ENCODE results near the gene CMIP.
A peak's percentile ranks its signal among the peaks of the same experiment; 100 is the strongest.
"Not testable (repeated sequence)": the region's sequence is repeated elsewhere in the genome, so short reads cannot be mapped to it uniquely, and the experiment has no call there.

The CMIP gene

DNA sequence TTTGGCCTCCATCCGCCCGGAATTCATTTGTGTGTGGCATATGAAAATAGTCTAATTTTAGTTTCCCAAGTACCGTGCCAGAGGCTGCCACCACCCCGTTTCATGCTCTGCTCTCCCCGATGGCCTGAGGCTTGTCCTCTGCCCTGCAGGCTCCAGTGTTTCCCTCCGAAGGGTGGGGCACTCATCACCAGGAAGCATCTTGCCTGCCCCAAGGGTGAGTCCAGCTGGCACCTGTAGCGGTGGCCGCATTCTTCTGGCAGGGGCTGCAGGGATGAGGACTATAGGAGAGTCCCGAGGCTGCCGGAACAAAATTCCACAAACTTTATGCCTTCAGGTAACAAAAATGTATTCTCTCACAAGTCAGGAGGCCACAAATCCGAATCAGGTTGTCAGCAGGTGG, 23.1 kb upstream of the CMIP start:
- Histone ChIP-seq H2AFZ (ENCODE audit: low read depth, low read length) (no peak overlapping the region), H4K91ac (ENCODE audit: low read length) (no peak overlapping the region), H2BK120ac (ENCODE audit: low read depth, low read length) (no peak overlapping the region), H3K23ac (ENCODE audit: low read length in 2 of 2) (no peak overlapping the region), H3K4me2 (ENCODE audit: low read length, poor library complexity, severe bottlenecking) (no peak overlapping the region), H3K27ac (ENCODE audit: low read length, poor library complexity, severe bottlenecking) (no peak overlapping the region), H3K36me3 (ENCODE audit: control insufficient read depth in 1 of 2, insufficient read depth in 2 of 2, low read depth in 1 of 2, low read length in 2 of 2) (no peaks in the 10 kb centered on the region), H3K14ac (ENCODE audit: low read length in 2 of 2) (no peak overlapping the region), H3K9me3 (ENCODE audit: control insufficient read depth, low read length) (peaks cover 6% of the 10 kb centered on the region), H3K79me1 (replicated peaks; ENCODE audit: low read length, poor library complexity, severe bottlenecking) (no peaks in the 10 kb centered on the region), H3K4me1 (ENCODE audit: control insufficient read depth, insufficient read depth, low read depth, low read length) (no peaks in the 10 kb centered on the region), H2AK5ac (ENCODE audit: low read length, severe bottlenecking) (no peak overlapping the region), H2BK5ac (ENCODE audit: low read depth, low read length, poor library complexity, severe bottlenecking) (no peak overlapping the region), H2BK12ac (ENCODE audit: low read length in 2 of 2) (no peak overlapping the region), H3K4ac (ENCODE audit: low read depth in 1 of 2, low read length in 2 of 2) (no peak overlapping the region), H4K8ac (ENCODE audit: low read length) (no peak overlapping the region), H2BK15ac (ENCODE audit: low read depth, poor library complexity, severe bottlenecking) (no peak overlapping the region), H3K18ac (ENCODE audit: low read depth in 1 of 2, low read length in 2 of 2) (no peak overlapping the region), H3K27me3 (ENCODE audit: control insufficient read depth in 1 of 2, insufficient read depth in 1 of 2, low read length in 2 of 2) (no peaks in the 10 kb centered on the region), H3K9ac (ENCODE audit: low read length) (no peak overlapping the region), H3K4me3 (ENCODE audit: insufficient read depth in 1 of 2, low read depth in 1 of 2, low read length in 2 of 2) (peak overlapping the region in 1 of 2 experiments; percentile 33)
- DNase-seq: no peak
- 91% methylated on average over 8 of the region's 11 CpGs for WGBS

DNA sequence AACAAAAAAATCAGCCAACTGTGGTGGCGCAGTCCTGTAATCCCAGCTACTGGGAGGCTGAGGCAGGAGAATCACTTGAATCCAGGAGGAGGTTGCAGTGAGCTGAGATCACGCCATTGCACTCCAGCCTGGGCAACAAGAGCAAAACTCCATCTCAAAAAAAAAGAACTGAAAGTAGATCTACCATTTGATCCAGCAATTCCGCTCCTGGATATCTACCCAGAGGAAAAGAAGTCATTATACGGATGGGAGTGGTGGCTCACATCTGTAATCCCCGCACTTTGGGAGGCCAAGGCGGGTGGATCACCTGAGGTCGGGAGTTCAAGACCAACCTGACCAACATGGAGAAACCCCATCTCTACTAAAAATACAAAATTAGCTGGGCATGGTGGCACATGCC, 22.5 kb upstream of the CMIP start:
- H2BK120ac ChIP-seq (ENCODE audit: low read depth, low read length); H3K14ac ChIP-seq (ENCODE audit: low read length in 2 of 2); H2AK5ac ChIP-seq (ENCODE audit: low read length, severe bottlenecking); H3K4ac ChIP-seq (ENCODE audit: low read depth in 1 of 2, low read length in 2 of 2); H3K9me3 ChIP-seq (ENCODE audit: control insufficient read depth, low read length); H3K4me2 ChIP-seq (ENCODE audit: low read length, poor library complexity, severe bottlenecking); H4K8ac ChIP-seq (ENCODE audit: low read length); H4K91ac ChIP-seq (ENCODE audit: low read length); H2BK5ac ChIP-seq (ENCODE audit: low read depth, low read length, poor library complexity, severe bottlenecking); H3K27me3 ChIP-seq (ENCODE audit: control insufficient read depth in 1 of 2, insufficient read depth in 1 of 2, low read length in 2 of 2); H2BK12ac ChIP-seq (ENCODE audit: low read length in 2 of 2); H3K79me1 ChIP-seq (replicated peaks; ENCODE audit: low read length, poor library complexity, severe bottlenecking); H3K4me1 ChIP-seq (ENCODE audit: control insufficient read depth, insufficient read depth, low read depth, low read length); H2AFZ ChIP-seq (ENCODE audit: low read depth, low read length); H3K4me3 ChIP-seq (ENCODE audit: insufficient read depth in 1 of 2, low read depth in 1 of 2, low read length in 2 of 2); H3K27ac ChIP-seq (ENCODE audit: low read length, poor library complexity, severe bottlenecking); H3K23ac ChIP-seq (ENCODE audit: low read length in 2 of 2); H3K36me3 ChIP-seq (ENCODE audit: control insufficient read depth in 1 of 2, insufficient read depth in 2 of 2, low read depth in 1 of 2, low read length in 2 of 2); DNase-seq; H2BK15ac ChIP-seq (ENCODE audit: low read depth, poor library complexity, severe bottlenecking); H3K9ac ChIP-seq (ENCODE audit: low read length); H3K18ac ChIP-seq (ENCODE audit: low read depth in 1 of 2, low read length in 2 of 2): not testable (repeated sequence)
- WGBS: 92% methylated on average over 7 of the region's 7 CpGs

GRCh38 chr16:81424771-81425170, 19.8 kb upstream of the CMIP start:
- Histone ChIP-seq H3K27ac (ENCODE audit: low read length, poor library complexity, severe bottlenecking) (no peak overlapping the region), H3K36me3 (ENCODE audit: control insufficient read depth in 1 of 2, insufficient read depth in 2 of 2, low read depth in 1 of 2, low read length in 2 of 2) (no peaks in the 10 kb centered on the region), H3K9me3 (ENCODE audit: control insufficient read depth, low read length) (peaks cover 6% of the 10 kb centered on the region), H3K4me2 (ENCODE audit: low read length, poor library complexity, severe bottlenecking) (no peak overlapping the region), H3K4ac (ENCODE audit: low read depth in 1 of 2, low read length in 2 of 2) (no peak overlapping the region), H3K4me1 (ENCODE audit: control insufficient read depth, insufficient read depth, low read depth, low read length) (peaks cover 3% of the 10 kb centered on the region), H3K4me3 (ENCODE audit: insufficient read depth in 1 of 2, low read depth in 1 of 2, low read length in 2 of 2) (no peak overlapping the region), H2AFZ (ENCODE audit: low read depth, low read length) (no peak overlapping the region), H2BK12ac (ENCODE audit: low read length in 2 of 2) (no peak overlapping the region), H2BK120ac (ENCODE audit: low read depth, low read length) (no peak overlapping the region), H3K14ac (ENCODE audit: low read length in 2 of 2) (no peak overlapping the region), H3K23ac (ENCODE audit: low read length in 2 of 2) (no peak overlapping the region), H4K91ac (ENCODE audit: low read length) (no peak overlapping the region), H2BK15ac (ENCODE audit: low read depth, poor library complexity, severe bottlenecking) (no peak overlapping the region), H2AK5ac (ENCODE audit: low read length, severe bottlenecking) (no peak overlapping the region), H3K27me3 (ENCODE audit: control insufficient read depth in 1 of 2, insufficient read depth in 1 of 2, low read length in 2 of 2) (no peaks in the 10 kb centered on the region), H3K18ac (ENCODE audit: low read depth in 1 of 2, low read length in 2 of 2) (no peak overlapping the region), H4K8ac (ENCODE audit: low read length) (no peak overlapping the region), H3K79me1 (replicated peaks; ENCODE audit: low read length, poor library complexity, severe bottlenecking) (no peaks in the 10 kb centered on the region), H3K9ac (ENCODE audit: low read length) (no peak overlapping the region), H2BK5ac (ENCODE audit: low read depth, low read length, poor library complexity, severe bottlenecking) (no peak overlapping the region)
- no peak for DNase-seq
- WGBS: 27% methylated on average over 1 of the region's 1 CpG

GRCh38 chr16:81427219-81427618, 17.4 kb upstream of the CMIP start:
- H3K23ac ChIP-seq (ENCODE audit: low read length in 2 of 2): no peak overlapping the region
- H4K91ac ChIP-seq (ENCODE audit: low read length): no peak overlapping the region
- no peak overlapping the region for H2BK120ac ChIP-seq (ENCODE audit: low read depth, low read length)
- H3K27ac ChIP-seq (ENCODE audit: low read length, poor library complexity, severe bottlenecking): no peak overlapping the region
- no peak overlapping the region for H2BK5ac ChIP-seq (ENCODE audit: low read depth, low read length, poor library complexity, severe bottlenecking)
- H2AK5ac ChIP-seq (ENCODE audit: low read length, severe bottlenecking): no peak overlapping the region
- H2AFZ ChIP-seq (ENCODE audit: low read depth, low read length): no peak overlapping the region
- H3K36me3 ChIP-seq (ENCODE audit: control insufficient read depth in 1 of 2, insufficient read depth in 2 of 2, low read depth in 1 of 2, low read length in 2 of 2): no peaks in the 10 kb centered on the region
- H3K14ac ChIP-seq (ENCODE audit: low read length in 2 of 2): no peak overlapping the region
- peaks cover 7% of the 10 kb centered on the region for H3K4me1 ChIP-seq (ENCODE audit: control insufficient read depth, insufficient read depth, low read depth, low read length)
- H3K4ac ChIP-seq (ENCODE audit: low read depth in 1 of 2, low read length in 2 of 2): no peak overlapping the region
- no peak overlapping the region for H2BK15ac ChIP-seq (ENCODE audit: low read depth, poor library complexity, severe bottlenecking)
- no peak overlapping the region for H3K9ac ChIP-seq (ENCODE audit: low read length)
- no peak for DNase-seq
- no peaks in the 10 kb centered on the region for H3K9me3 ChIP-seq (ENCODE audit: control insufficient read depth, low read length)
- WGBS: 78% methylated on average over 5 of the region's 6 CpGs
- no peaks in the 10 kb centered on the region for H3K79me1 ChIP-seq (replicated peaks; ENCODE audit: low read length, poor library complexity, severe bottlenecking)
- H3K27me3 ChIP-seq (ENCODE audit: control insufficient read depth in 1 of 2, insufficient read depth in 1 of 2, low read length in 2 of 2): no peaks in the 10 kb centered on the region
- no peak overlapping the region for H3K18ac ChIP-seq (ENCODE audit: low read depth in 1 of 2, low read length in 2 of 2)
- H2BK12ac ChIP-seq (ENCODE audit: low read length in 2 of 2): no peak overlapping the region
- H3K4me2 ChIP-seq (ENCODE audit: low read length, poor library complexity, severe bottlenecking): no peak overlapping the region
- H3K4me3 ChIP-seq (ENCODE audit: insufficient read depth in 1 of 2, low read depth in 1 of 2, low read length in 2 of 2): no peak overlapping the region
- H4K8ac ChIP-seq (ENCODE audit: low read length): no peak overlapping the region
